Measurements from ENCODE around the gene TFIP11.

DNA sequence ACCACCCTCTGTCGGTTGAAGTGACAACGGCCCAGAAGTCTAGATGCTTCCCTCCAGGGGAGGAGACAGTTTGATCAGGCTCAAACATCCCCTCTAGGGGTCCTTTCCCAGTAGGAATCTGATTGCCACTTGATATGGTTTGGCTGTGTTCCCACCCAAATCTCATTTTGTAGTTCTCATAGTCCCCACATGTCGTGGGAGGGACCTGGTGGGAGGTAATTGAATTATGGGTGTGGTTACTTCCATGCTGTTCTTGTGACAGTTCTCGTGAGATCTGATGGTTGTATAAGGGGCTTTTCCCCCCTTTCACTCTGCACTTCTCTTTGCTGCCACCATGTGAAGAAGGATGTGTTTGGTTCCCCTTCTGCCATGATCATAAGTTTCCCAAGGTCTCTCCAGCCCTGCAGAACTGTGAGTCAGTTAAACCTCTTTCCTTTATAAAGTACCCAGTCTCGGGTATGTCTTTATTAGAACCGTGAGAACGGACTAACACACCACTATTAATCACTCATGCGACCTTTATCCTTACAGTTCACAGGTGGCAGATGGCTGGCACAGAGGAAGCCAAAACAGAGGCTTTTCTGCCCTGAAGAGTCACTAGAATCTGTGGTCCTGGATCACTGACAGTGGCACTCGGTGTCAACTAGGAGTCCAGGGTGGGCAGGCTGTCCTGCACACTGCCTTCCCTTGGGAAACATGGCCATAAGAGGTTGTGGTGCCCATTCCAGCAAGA is 61.7 kb downstream of the TFIP11 start:
- TF ChIP-seq, protein P1, sequence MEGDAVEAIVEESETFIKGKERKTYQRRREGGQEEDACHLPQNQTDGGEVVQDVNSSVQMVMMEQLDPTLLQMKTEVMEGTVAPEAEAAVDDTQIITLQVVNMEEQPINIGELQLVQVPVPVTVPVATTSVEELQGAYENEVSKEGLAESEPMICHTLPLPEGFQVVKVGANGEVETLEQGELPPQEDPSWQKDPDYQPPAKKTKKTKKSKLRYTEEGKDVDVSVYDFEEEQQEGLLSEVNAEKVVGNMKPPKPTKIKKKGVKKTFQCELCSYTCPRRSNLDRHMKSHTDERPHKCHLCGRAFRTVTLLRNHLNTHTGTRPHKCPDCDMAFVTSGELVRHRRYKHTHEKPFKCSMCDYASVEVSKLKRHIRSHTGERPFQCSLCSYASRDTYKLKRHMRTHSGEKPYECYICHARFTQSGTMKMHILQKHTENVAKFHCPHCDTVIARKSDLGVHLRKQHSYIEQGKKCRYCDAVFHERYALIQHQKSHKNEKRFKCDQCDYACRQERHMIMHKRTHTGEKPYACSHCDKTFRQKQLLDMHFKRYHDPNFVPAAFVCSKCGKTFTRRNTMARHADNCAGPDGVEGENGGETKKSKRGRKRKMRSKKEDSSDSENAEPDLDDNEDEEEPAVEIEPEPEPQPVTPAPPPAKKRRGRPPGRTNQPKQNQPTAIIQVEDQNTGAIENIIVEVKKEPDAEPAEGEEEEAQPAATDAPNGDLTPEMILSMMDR (IDR thresholded peaks at IDR 0.05) = no peak
- no peak for TF ChIP-seq EZH2 (IDR thresholded peaks at IDR 0.05; ENCODE audit: borderline replicate concordance, insufficient read depth, low read depth, low read length, poor library complexity, severe bottlenecking)

Measured in B cell (primary cell).